Smooth muscle cell (in vitro differentiated cells): ENCODE measurements around the gene HOXD10. TPM values are rescaled to one million over a fixed set of nuclear protein-coding genes. Genes with fewer than 3 reads are reported as not detected.
A peak's percentile ranks its signal among the peaks of the same experiment; 100 is the strongest.

Experiments
- DNase-seq: peaks from one replicate; lab custom pipeline; 2025; ENCODE audit not compliant: unreplicated experiment; lab: John Stamatoyannopoulos, UW
- H2AFZ ChIP-seq: fragments of 200-600 bp; sonication (generic); 2 replicates; pipeline ENCODE4 v1.6.0; 2016; ENCODE audit warnings: antibody characterized with exemption, low read depth, mild to moderate bottlenecking
- H3F3A ChIP-seq: fragments of 200-600 bp; sonication (generic); 2 replicates; pipeline ENCODE4 v1.6.0; 2017; ENCODE audit warnings: antibody characterized with exemption, low read depth
- H3K27ac ChIP-seq: fragments of 200-600 bp; sonication (generic); 2 replicates; pipeline ENCODE4 v1.5.1; 2016; ENCODE audit warnings: low read depth, mild to moderate bottlenecking
- H3K27me3 ChIP-seq: fragments of 200-600 bp; sonication (generic); 2 replicates; pipeline ENCODE4 v1.6.1; 2016; ENCODE audit warnings: low read depth, mild to moderate bottlenecking
- H3K36me3 ChIP-seq: fragments of 200-600 bp; sonication (generic); 2 replicates; pipeline ENCODE4 v1.5.1; 2016; ENCODE audit warnings: low read depth
- H3K4me1 ChIP-seq: fragments of 200-600 bp; sonication (generic); 2 replicates; pipeline ENCODE4 v1.5.1; 2016; ENCODE audit warnings: low read depth
- H3K4me2 ChIP-seq: fragments of 200-600 bp; sonication (generic); 2 replicates; pipeline ENCODE4 v1.6.0; 2016; ENCODE audit warnings: mild to moderate bottlenecking
- H3K4me3 ChIP-seq: fragments of 200-600 bp; sonication (generic); 2 replicates; pipeline ENCODE4 v1.5.1; 2016; ENCODE audit warnings: mild to moderate bottlenecking
- H3K79me2 ChIP-seq: fragments of 200-600 bp; sonication (generic); 2 replicates; pipeline ENCODE4 v1.6.0; 2016; ENCODE audit warnings: low read depth, mild to moderate bottlenecking
- H3K9ac ChIP-seq: fragments of 200-600 bp; sonication (generic); 2 replicates; pipeline ENCODE4 v1.6.0; 2016; ENCODE audit warnings: low read depth
- H3K9me3 ChIP-seq: fragments of 200-600 bp; sonication (generic); replicated peaks from 2 replicates; pipeline ENCODE4 v1.5.1; 2016; ENCODE audit warnings: low read depth
- H4K20me1 ChIP-seq: fragments of 200-600 bp; sonication (generic); 2 replicates; pipeline ENCODE4 v1.6.0; 2016; ENCODE audit warnings: low read depth
- WGBS: methylation state at CpG from one replicate; pipeline ENCODE4 v1.1.7; 2016; ENCODE audit warnings: low lambda C conversion rate; 5-methylcytosine and 5-hydroxymethylcytosine counted together
- polyA plus RNA-seq: library from polyadenylated mRNA; unstranded; fragments of >200 nt; fragmentation: Nextera tagmentation; extraction: Ambion mirVana; gene quantifications from 2 replicates; pipeline ENCODE4 v1.2.1, GENCODE V29; 2016
- total RNA-seq: library from RNA; depleted of rRNA; stranded (reverse); fragments of >200 nt; gene quantifications from 2 replicates; pipeline ENCODE4 v1.2.3, GENCODE V29; 2014
- TF ChIP-seq, protein P1 (sequence below): fragments of 200-600 bp; sonication (generic); IDR thresholded peaks from 2 replicates; pipeline ENCODE4 v1.5.1; 2017; ENCODE audit warnings: borderline replicate concordance, mild to moderate bottlenecking, antibody characterized with exemption; ENCODE audit not compliant: insufficient read depth, poor library complexity, severe bottlenecking

HOXD10 gene
- total and polyA plus RNA-seq, 2 experiments from 2014 or later: 9.9 to 11.4 TPM

DNA sequence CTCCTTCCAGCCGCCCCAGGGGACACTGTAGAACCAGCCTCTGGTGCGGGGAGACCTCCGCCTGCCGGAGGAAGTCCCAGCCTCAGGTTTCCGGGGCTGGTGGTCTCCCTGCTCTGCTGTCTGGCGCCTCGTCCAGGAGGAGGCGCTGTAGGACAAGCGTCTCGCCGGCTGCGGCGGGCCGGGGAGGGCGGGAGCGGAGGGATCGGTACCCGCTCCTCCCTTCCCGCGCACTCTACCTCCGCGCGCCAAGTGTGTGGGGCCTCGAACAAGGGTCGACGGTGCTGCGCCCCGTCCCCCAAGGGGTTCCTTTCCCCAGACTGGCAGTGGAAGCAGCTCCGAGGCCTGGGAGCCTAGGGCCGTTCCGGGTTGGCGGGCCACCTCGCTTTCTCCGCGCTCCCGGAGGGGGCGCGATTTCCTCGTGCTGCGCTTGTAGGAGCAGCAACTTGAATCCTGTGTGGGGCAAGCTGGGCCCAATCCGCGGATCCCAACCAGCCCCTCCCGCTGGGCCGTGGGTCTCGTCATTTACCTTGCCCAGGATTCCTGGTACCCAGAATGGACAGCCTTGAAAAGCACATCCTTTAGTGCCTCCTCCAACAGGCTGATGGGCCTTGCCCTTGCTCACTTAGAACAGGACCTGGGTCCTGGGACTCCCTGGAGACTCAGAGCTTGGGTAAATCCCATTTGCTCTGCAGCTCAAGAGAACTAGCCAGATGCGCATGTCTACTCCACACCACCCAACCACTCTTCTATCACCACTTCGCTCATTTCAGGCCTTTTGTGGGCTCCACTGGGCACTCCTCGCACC, 24.1 kb downstream of the HOXD10 start:
- WGBS: 7% methylated on average over 41 of the region's 48 CpGs
- Histone ChIP-seq H2AFZ (peak overlapping the region; percentile 80), H3K9ac (no peak overlapping the region), H3K27ac (no peak overlapping the region), H3K27me3 (peaks cover 95% of the 10 kb centered on the region), H3F3A (no peaks in the 10 kb centered on the region), H3K9me3 (no peaks in the 10 kb centered on the region), H3K4me1 (no peaks in the 10 kb centered on the region), H4K20me1 (no peaks in the 10 kb centered on the region), H3K79me2 (no peaks in the 10 kb centered on the region), H3K4me2 (peak overlapping the region; percentile 84), H3K4me3 (peak overlapping the region; percentile 61), H3K36me3 (no peaks in the 10 kb centered on the region)
- TF ChIP-seq, protein P1, sequence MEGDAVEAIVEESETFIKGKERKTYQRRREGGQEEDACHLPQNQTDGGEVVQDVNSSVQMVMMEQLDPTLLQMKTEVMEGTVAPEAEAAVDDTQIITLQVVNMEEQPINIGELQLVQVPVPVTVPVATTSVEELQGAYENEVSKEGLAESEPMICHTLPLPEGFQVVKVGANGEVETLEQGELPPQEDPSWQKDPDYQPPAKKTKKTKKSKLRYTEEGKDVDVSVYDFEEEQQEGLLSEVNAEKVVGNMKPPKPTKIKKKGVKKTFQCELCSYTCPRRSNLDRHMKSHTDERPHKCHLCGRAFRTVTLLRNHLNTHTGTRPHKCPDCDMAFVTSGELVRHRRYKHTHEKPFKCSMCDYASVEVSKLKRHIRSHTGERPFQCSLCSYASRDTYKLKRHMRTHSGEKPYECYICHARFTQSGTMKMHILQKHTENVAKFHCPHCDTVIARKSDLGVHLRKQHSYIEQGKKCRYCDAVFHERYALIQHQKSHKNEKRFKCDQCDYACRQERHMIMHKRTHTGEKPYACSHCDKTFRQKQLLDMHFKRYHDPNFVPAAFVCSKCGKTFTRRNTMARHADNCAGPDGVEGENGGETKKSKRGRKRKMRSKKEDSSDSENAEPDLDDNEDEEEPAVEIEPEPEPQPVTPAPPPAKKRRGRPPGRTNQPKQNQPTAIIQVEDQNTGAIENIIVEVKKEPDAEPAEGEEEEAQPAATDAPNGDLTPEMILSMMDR: peak; percentile 95
- DNase-seq: peak; percentile 65

DNA sequence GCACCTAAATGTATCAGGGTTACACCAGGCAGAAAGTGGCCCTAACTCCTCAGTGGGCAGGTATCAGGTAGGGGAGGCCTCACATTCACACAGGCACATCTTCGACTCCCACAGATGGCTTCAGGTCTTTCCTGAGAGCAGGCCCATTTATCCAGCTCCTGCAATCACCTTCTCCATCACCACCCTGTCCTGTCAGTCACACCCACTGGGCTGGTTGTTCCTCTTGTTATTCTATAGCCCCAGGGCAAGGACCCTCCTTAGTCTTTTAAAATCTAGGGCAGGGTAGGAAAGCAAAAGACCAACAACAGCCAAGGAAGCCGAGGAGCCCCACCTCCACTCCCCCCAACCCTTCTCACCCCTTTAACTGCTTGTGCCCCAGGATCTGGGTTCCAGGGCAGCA, 25.7 kb downstream of the HOXD10 start:
- Histone ChIP-seq H3K4me3 (no peak overlapping the region), H3K27ac (no peak overlapping the region), H3K4me2 (no peak overlapping the region), H2AFZ (no peak overlapping the region), H3K4me1 (no peaks in the 10 kb centered on the region), H3K27me3 (peaks cover 95% of the 10 kb centered on the region), H3K36me3 (no peaks in the 10 kb centered on the region), H3F3A (no peaks in the 10 kb centered on the region), H4K20me1 (no peaks in the 10 kb centered on the region), H3K79me2 (no peaks in the 10 kb centered on the region), H3K9me3 (no peaks in the 10 kb centered on the region), H3K9ac (no peak overlapping the region)
- no peak for DNase-seq
- WGBS: 82% methylated on average over 2 of the region's 2 CpGs
- TF ChIP-seq, protein P1: no peak

DNA sequence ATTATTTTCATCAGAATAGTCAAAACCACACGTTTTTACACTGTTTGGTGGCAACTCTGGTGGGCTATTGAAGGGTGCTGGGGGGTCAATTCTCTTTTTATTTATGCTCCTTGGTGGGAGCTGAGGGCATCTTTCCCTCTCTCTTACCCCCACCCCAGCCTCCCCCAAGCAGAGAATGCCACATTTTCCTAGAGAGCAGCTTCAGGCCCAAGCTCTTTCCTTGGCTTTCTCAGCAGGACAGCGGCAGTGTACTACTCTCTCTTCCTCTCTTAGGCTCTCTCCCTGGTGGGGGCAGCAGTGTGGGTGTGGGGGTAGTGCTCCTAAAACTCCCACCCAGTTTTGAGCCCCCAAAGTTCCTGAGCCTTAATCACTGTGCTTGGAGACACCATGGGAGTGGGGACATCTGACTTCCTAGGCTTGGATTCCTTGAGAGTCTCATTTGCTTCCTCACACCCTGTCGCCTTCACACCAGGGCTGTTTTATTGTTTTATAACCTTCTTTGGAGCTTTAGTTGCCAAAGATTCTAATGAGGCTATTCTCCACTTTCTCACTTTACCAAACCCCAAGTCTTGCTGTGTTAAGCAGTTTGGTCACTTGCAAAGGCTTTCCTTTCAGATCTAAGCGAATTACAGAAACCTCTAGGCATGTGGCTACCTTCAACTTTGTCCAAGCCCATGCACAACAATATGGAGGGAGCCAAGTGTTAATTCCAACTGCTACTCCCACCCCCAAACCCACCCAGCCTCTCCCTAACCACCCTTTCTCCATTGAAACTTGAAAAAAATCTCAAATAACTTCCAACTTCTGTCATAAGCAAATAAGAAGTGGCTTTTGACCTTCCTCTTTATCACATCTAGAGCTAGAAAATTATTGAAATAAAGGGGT, 28.7 kb downstream of the HOXD10 start:
- no peaks in the 10 kb centered on the region for H3F3A ChIP-seq
- H3K79me2 ChIP-seq: no peaks in the 10 kb centered on the region
- H3K9ac ChIP-seq: no peak overlapping the region
- no peak for DNase-seq
- TF ChIP-seq, protein P1: no peak
- 43% methylated on average over 4 of the region's 4 CpGs for WGBS
- H3K36me3 ChIP-seq: no peaks in the 10 kb centered on the region
- no peak overlapping the region for H2AFZ ChIP-seq
- H3K9me3 ChIP-seq: no peaks in the 10 kb centered on the region
- no peaks in the 10 kb centered on the region for H3K4me1 ChIP-seq
- no peaks in the 10 kb centered on the region for H4K20me1 ChIP-seq
- no peak overlapping the region for H3K4me3 ChIP-seq
- peaks cover 96% of the 10 kb centered on the region for H3K27me3 ChIP-seq
- no peak overlapping the region for H3K27ac ChIP-seq
- H3K4me2 ChIP-seq: no peak overlapping the region
